GM06990 (cell line): ENCODE measurements around the gene HIVEP1.
A peak's percentile ranks its signal among the peaks of the same experiment; 100 is the strongest.

Experiments used
- DNase-seq: peaks from one replicate; pipeline ENCODE4 v3.0.0-alpha.2; 2011; ENCODE audit not compliant: insufficient read length; ENCODE audit errors: extremely low read depth
- H3K27me3 ChIP-seq: replicated peaks from 2 replicates; pipeline ENCODE4 v1.6.0; 2011; ENCODE audit warnings: low read length; ENCODE audit not compliant: control insufficient read depth, insufficient read depth
- H3K36me3 ChIP-seq: 2 replicates; pipeline ENCODE4 v1.5.1; 2011; ENCODE audit warnings: low read length; ENCODE audit not compliant: control insufficient read depth, insufficient read depth
- H3K4me3 ChIP-seq: replicated peaks from 2 replicates; pipeline ENCODE4 v1.5.1; 2011; ENCODE audit warnings: low read depth, mild to moderate bottlenecking, control low read depth, low read length
- TF ChIP-seq, protein P1 (sequence below): IDR thresholded peaks from 2 replicates; pipeline ENCODE4 v1.5.1; 2011; ENCODE audit warnings: low read length, control low read depth, mild to moderate bottlenecking, inconsistent platforms; ENCODE audit not compliant: insufficient read depth, poor library complexity, severe bottlenecking

The HIVEP1 gene

DNA sequence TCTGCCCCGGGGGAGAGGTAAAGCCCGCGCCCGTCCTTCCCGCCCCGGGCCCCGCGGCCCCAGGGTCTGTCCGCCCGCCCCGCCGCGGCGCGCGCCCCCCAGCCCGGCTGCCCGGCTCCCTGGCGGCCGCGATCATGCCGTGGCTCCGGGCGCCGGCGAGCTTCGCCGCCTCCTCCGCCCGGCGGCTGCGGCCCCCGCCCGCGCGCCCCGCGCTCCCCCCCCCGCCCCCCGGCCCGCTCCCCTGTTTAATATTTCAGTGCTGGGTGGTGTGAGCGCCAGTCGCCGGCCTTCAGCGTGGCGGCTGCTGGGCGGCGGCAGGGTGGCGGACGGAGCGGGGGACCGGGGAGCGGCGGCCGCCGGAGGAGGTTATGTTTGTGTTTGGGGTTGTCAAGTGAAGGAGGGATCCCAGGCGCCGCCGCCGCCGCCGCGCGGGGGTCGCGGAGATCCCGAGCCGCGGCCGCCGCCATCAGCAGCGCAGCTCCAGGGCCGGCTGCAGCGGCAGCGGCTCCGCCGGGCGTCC is at the start of gene HIVEP1:
TSS of gene HIVEP1 (plus strand) at position 275 of the 520 bp plus-strand sequence. CDS start 3,317 bp downstream, outside the sequence.
- no peaks in the 10 kb centered on the region for H3K27me3 ChIP-seq
- DNase-seq = peak; percentile 58
- TF ChIP-seq, protein P1, sequence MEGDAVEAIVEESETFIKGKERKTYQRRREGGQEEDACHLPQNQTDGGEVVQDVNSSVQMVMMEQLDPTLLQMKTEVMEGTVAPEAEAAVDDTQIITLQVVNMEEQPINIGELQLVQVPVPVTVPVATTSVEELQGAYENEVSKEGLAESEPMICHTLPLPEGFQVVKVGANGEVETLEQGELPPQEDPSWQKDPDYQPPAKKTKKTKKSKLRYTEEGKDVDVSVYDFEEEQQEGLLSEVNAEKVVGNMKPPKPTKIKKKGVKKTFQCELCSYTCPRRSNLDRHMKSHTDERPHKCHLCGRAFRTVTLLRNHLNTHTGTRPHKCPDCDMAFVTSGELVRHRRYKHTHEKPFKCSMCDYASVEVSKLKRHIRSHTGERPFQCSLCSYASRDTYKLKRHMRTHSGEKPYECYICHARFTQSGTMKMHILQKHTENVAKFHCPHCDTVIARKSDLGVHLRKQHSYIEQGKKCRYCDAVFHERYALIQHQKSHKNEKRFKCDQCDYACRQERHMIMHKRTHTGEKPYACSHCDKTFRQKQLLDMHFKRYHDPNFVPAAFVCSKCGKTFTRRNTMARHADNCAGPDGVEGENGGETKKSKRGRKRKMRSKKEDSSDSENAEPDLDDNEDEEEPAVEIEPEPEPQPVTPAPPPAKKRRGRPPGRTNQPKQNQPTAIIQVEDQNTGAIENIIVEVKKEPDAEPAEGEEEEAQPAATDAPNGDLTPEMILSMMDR = no peak

DNA sequence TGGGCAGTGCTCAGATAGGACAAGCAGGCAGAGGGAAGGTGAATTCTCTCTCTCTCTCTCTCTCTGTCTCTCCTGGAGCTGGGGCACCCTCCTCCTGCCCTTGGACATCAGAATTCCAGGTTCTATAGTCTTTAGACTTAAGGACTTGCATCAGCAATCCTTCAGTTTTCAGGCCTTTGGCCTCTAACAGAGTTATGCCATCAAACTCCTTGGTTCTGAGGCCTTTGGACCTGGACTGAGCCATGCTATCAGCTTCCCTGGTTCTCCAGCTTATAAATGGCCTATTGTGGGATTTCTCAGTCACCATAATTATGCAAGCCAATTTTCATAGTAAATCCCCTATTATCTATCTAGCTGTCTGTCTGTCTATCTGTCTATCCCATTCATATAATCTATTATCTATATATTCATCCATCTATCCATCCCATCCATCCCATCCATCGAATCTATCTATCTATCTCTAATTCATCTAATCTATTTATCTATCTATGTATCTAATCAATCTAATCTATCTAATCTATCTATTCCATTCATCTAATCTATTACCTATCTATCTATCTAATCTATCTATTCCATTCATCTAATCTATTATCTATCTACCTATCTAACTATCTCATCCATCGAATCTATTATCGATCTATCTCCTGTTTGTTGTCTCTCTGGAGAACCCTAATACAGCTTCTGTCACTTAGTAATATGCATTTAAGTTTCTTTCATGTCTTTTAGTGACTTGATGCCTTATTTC is 48.2 kb upstream of the HIVEP1 start:
- TF ChIP-seq, protein P1 = no peak
- H3K27me3 ChIP-seq = no peaks in the 10 kb centered on the region
- H3K36me3 ChIP-seq = no peaks in the 10 kb centered on the region
- H3K4me3 ChIP-seq = no peak overlapping the region
- DNase-seq = no peak

More for the DNA sequence above, at the start of gene HIVEP1:
- Histone ChIP-seq H3K4me3 (peak within 1 kb of the TSS; percentile 76), H3K36me3 (peaks cover 6% of the 10 kb centered on the region)

DNA sequence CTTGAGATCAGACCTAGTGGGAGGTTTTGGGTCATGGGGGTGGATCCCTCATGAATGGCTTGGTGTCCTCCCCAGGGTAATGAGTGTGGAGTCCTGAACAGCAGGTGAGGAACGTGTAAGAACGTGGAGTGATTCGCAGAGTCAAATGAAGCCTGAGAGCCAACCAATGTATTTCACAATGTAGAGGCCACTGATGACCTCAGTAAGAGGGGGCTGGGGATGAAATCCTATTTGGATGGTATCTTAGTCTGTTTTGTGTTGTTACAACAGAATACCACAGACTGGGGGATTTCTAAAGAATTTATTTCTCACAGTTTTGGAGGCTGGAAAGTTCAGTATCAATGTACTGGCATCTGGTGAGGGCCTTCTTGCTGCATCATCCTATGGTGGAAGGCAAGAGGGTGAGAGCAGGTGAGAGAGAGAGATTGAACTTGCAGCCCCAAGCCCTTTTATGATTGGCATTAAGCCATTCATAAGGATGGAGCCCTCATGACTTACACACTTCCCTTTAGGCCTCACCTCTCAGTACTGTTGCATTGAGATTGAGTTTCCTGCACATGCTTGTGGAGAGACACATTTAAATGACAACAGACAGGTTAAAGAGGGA is 47.3 kb upstream of the HIVEP1 start:
- no peak for DNase-seq
- TF ChIP-seq, protein P1 = no peak
- Histone ChIP-seq H3K27me3 (no peaks in the 10 kb centered on the region), H3K36me3 (no peaks in the 10 kb centered on the region), H3K4me3 (no peak overlapping the region)

DNA sequence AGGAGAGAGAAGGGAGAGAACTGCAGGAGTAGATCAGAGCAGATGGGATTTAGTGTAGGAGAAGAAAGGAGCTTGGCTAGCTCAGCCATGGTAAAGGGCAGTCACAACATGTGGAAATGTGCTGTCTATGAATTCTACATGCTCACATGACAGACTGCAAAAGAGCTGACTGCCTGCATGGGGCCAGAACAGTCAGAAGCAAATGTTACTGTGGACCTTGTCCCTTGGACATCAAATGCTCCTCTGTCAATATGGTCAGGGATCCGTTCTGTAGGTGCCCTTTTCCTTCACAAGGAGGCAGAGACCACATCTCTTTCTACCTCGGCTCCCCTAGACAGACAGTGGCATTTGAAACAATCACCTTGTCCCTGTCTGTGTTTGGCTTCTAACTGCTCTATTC is 46.6 kb upstream of the HIVEP1 start:
- TF ChIP-seq, protein P1 = no peak
- no peak overlapping the region for H3K4me3 ChIP-seq
- DNase-seq = no peak

DNA sequence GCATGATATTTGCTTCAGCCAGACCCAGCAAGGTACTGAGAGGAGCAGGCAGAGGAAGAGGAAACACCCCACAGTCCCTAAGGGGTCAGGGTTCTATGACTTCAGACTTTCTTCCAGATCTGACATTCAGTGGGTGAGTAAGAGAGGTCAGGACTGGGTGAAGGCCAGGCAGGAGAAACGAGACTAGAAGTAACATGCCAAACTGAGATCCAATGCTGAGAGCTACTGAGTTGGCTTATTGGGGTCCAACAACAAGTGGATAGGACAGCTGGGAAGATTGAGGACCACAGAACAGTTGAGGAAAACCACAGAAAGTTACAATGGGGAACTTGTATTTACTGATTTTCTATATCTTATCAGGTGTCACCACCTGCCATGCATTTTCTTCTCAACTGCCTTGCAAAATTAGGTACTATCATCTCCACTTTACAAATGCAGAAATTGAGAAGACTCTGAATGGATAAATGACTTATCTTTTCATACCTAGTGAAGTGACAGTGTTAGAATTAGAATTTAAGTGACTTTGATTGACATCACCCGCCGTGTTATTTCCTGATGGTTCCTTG is 43.8 kb upstream of the HIVEP1 start:
- H3K36me3 ChIP-seq = no peaks in the 10 kb centered on the region
- H3K27me3 ChIP-seq = no peaks in the 10 kb centered on the region
- no peak for DNase-seq
- TF ChIP-seq, protein P1 = no peak
- no peak overlapping the region for H3K4me3 ChIP-seq

More for the DNA sequence above, 46.6 kb upstream of the HIVEP1 start:
- Histone ChIP-seq H3K36me3 (no peaks in the 10 kb centered on the region), H3K27me3 (no peaks in the 10 kb centered on the region)
